HepG2 (cell line): Measurements from ENCODE around the gene PSD4. TPM values are rescaled to one million over a fixed set of nuclear protein-coding genes. Genes with fewer than 3 reads are reported as not detected.

ENCODE experiments used
- ATF7-NPFF ChIP-seq: sonication (generic); formaldehyde crosslinking; IDR thresholded peaks from 2 replicates; pipeline ENCODE4 v1.8.1; 2023; ENCODE audit warnings: mild to moderate bottlenecking, low read depth, missing genetic modification reagents, moderate library complexity
- CEBPB ChIP-seq: IDR thresholded peaks from 2 replicates; pipeline ENCODE4 v1.6.1; 2011; ENCODE audit warnings: low read depth, low read length, improper control_type of control experiment, borderline replicate concordance
- CERS6 ChIP-seq: sonication (generic); formaldehyde crosslinking; IDR thresholded peaks from 2 replicates; pipeline ENCODE4 v1.5.0; 2020; ENCODE audit warnings: missing genetic modification reagents
- JARID2 ChIP-seq: sonication (generic); formaldehyde crosslinking; IDR thresholded peaks from 2 replicates; pipeline ENCODE4 v1.8.1; 2023; ENCODE audit warnings: missing genetic modification reagents, inconsistent platforms; ENCODE audit not compliant: insufficient replicate concordance
- MTA1 ChIP-seq: sonication (generic); formaldehyde crosslinking; IDR thresholded peaks from 2 replicates; pipeline ENCODE4 v1.4.0; 2020; ENCODE audit warnings: missing genetic modification reagents, mild to moderate bottlenecking, borderline replicate concordance
- MXI1 ChIP-seq: IDR thresholded peaks from 3 replicates; pipeline ENCODE4 v1.6.1; 2012; ENCODE audit warnings: low read depth, low read length, inconsistent platforms, borderline replicate concordance
- PHF8 ChIP-seq: sonication (generic); formaldehyde crosslinking; IDR thresholded peaks from 2 replicates; pipeline ENCODE4 v1.5.0; 2020; ENCODE audit warnings: missing genetic modification reagents
- PITX1 ChIP-seq: sonication (generic); formaldehyde crosslinking; IDR thresholded peaks from 2 replicates; pipeline ENCODE4 v1.5.1; 2020; ENCODE audit warnings: mild to moderate bottlenecking, missing genetic modification reagents
- RARG ChIP-seq: sonication (generic); formaldehyde crosslinking; IDR thresholded peaks from 2 replicates; pipeline ENCODE4 v1.4.0; 2020; ENCODE audit warnings: low read depth, mild to moderate bottlenecking, missing genetic modification reagents
- TEAD3 ChIP-seq: optimal IDR thresholded peaks from 2 replicates; pipeline ENCODE3; 2016; ENCODE audit warnings: borderline replicate concordance
- YY1 ChIP-seq: IDR thresholded peaks from 2 replicates; pipeline ENCODE4 v1.6.1; 2011; ENCODE audit warnings: low read length, low read depth, moderate library complexity, mild to moderate bottlenecking; ENCODE audit not compliant: insufficient read depth, insufficient replicate concordance
- ZFP37 ChIP-seq: sonication (generic); formaldehyde crosslinking; IDR thresholded peaks from 2 replicates; pipeline ENCODE4 v1.4.0; 2020; ENCODE audit warnings: missing genetic modification reagents, borderline replicate concordance
- ZFY ChIP-seq: sonication (generic); formaldehyde crosslinking; IDR thresholded peaks from 2 replicates; pipeline ENCODE4 v1.4.0; 2020; ENCODE audit warnings: missing genetic modification reagents
- ZMAT3 ChIP-seq: sonication (generic); formaldehyde crosslinking; conservative IDR thresholded peaks from 2 replicates; pipeline ENCODE4 v1.7.0; 2021; ENCODE audit warnings: missing genetic modification reagents
- ZNF230 ChIP-seq: sonication (generic); formaldehyde crosslinking; IDR thresholded peaks from 2 replicates; pipeline ENCODE4 v1.4.0; 2020; ENCODE audit warnings: mild to moderate bottlenecking, missing genetic modification reagents
- ZNF234 ChIP-seq: sonication (generic); formaldehyde crosslinking; conservative IDR thresholded peaks from 2 replicates; pipeline ENCODE4 v1.5.1; 2020; ENCODE audit warnings: mild to moderate bottlenecking, missing genetic modification reagents
- ZNF256 ChIP-seq: sonication (generic); formaldehyde crosslinking; conservative IDR thresholded peaks from 2 replicates; pipeline ENCODE4 v1.4.0; 2020; ENCODE audit warnings: missing genetic modification reagents
- ZNF574 ChIP-seq: sonication (generic); formaldehyde crosslinking; IDR thresholded peaks from 2 replicates; pipeline ENCODE4 v1.4.0; 2020; ENCODE audit warnings: missing genetic modification reagents
- ZNF605 ChIP-seq: sonication (generic); formaldehyde crosslinking; IDR thresholded peaks from 2 replicates; pipeline ENCODE4 v1.8.0; 2022; ENCODE audit warnings: mild to moderate bottlenecking, missing genetic modification reagents
- ZNF619 ChIP-seq: sonication (generic); formaldehyde crosslinking; IDR thresholded peaks from 2 replicates; pipeline ENCODE4 v1.4.0; 2020; ENCODE audit warnings: mild to moderate bottlenecking, missing genetic modification reagents
- ZNF674 ChIP-seq: sonication (generic); formaldehyde crosslinking; IDR thresholded peaks from 2 replicates; pipeline ENCODE4 v1.5.0; 2020; ENCODE audit warnings: low read depth, mild to moderate bottlenecking, missing genetic modification reagents
- ZNF678 ChIP-seq: sonication (generic); formaldehyde crosslinking; IDR thresholded peaks from 2 replicates; pipeline ENCODE4 v1.4.0; 2020; ENCODE audit warnings: mild to moderate bottlenecking, missing genetic modification reagents
- ZNF691 ChIP-seq: sonication (generic); formaldehyde crosslinking; IDR thresholded peaks from 2 replicates; pipeline ENCODE4 v1.4.0; 2020; ENCODE audit warnings: missing genetic modification reagents, low read depth, mild to moderate bottlenecking, borderline replicate concordance
- ZNF720 ChIP-seq: sonication (generic); formaldehyde crosslinking; IDR thresholded peaks from 2 replicates; pipeline ENCODE4 v1.4.0; 2020; ENCODE audit warnings: missing genetic modification reagents
- ZNF724P ChIP-seq: sonication (generic); formaldehyde crosslinking; IDR thresholded peaks from 2 replicates; pipeline ENCODE4 v1.8.0; 2022; ENCODE audit warnings: missing genetic modification reagents, borderline replicate concordance
- polyA plus RNA-seq, 8 experiments: library from polyadenylated mRNA; depleted of rRNA in 3 of 8; stranded (reverse) in 7 of 8; unstranded in 1 of 8; fragments of >200 nt; fragmentation: Illumina TruSeq in 4 of 8; extraction: Trizol in 4 of 8; gene quantifications; 2 replicates each; pipeline versions ENCODE4 v1.2.1 to v1.2.3, GENCODE V29; 2011 to 2016; ENCODE audit warnings: low read depth in 4 of 8, missing spikeins in 1 of 8, mixed read lengths in 1 of 8; ENCODE audit not compliant: insufficient read depth in 1 of 8
- total RNA-seq, 5 experiments: library from RNA; depleted of rRNA; stranded (reverse); fragments of >200 nt; fragmentation: Illumina TruSeq; extraction: Trizol; gene quantifications; 2 replicates each; pipeline ENCODE4 v1.2.3, GENCODE V29; 2016; ENCODE audit warnings: low read depth in 1 of 5

Gene PSD4
- total and polyA plus RNA-seq, 2 of the 13 experiments (the other 11 are each of a cell fraction or from before 2014, with no cell fraction given) = 5.8 to 9.4 TPM

DNA sequence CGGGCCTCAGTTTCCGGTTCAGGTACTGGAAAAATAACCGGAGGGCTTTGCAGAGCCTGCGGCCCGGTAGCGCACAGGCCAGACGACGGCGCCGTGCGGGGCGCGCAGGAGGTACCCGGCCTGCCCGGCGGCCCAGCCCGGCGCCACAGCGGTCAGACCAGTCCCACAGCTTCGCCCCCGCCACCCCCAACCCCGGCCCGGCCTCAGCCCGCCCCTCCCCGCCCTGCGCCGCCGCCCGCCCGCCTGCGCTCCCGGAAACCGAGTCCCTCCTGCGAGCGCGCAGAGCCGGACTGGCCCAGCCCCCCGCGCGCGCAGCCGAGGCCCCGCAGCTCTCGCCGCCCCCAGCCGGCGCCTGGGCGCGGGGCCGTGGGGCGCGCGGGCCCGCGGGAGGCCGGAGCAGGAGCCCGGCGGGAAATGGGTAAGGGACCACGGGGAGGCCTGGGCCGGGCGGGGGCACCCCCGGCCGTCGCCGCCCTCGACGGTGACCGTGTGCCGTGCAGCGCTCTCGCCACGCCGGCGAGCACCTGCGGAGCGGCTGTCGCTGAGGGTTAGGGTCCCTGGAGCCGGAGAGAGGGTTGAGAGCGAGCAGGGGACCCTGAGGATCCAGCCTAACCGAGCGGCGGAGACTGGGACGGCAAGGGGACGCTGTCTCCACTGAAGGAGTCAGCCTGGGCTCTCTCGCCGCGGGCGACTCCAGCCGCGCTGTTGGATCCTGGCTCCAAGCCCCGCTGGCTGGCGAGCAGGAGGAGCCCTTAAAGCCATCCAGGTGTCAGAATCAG, 16.5 kb upstream of the PSD4 start (continued):
- peak; percentile 59; the same call in 1 of the 2 replicates for TF ChIP-seq MTA1 (CRISPR knock-in tag)
- TF ChIP-seq ZNF720 (CRISPR knock-in tag) = no peak
- peak; percentile 63 for TF ChIP-seq ZNF605 (CRISPR knock-in tag)
- TF ChIP-seq ZFP37 = no peak
- TF ChIP-seq ZNF619 (CRISPR knock-in tag) = 0 out of 2 replicates have a peak, but pooled peaks have one; percentile 15
- no peak for TF ChIP-seq PITX1
- peak; percentile 21 for TF ChIP-seq YY1
- TF ChIP-seq CERS6 (CRISPR knock-in tag) = no peak
- TF ChIP-seq ZNF691 (CRISPR knock-in tag) = 0 out of 2 replicates have a peak, but pooled peaks have one; percentile 25
- TF ChIP-seq ZNF674 (CRISPR knock-in tag) = no peak
- no peak for TF ChIP-seq MXI1
- TF ChIP-seq ZNF256 (CRISPR knock-in tag) = peak; percentile 76; the same call in 1 of the 2 replicates
- TF ChIP-seq PHF8 (CRISPR knock-in tag) = peak; percentile 46; the same call in 1 of the 2 replicates
- TF ChIP-seq ZNF678 (CRISPR knock-in tag) = no peak
- peak; percentile 65 for TF ChIP-seq ZFY (CRISPR knock-in tag)
- TF ChIP-seq ZNF230 = 0 out of 2 replicates have a peak, but pooled peaks have one; percentile 23
- peak; percentile 71; the same call in 1 of the 2 replicates for TF ChIP-seq ZMAT3
- no peak for TF ChIP-seq ATF7-NPFF
- TF ChIP-seq ZNF724P = peak; percentile 11; the same call in 1 of the 2 replicates
- TF ChIP-seq ZNF234 (CRISPR knock-in tag) = 0 out of 2 replicates have a peak, but pooled peaks have one; percentile 35
- TF ChIP-seq CEBPB = no peak
- TF ChIP-seq TEAD3 (CRISPR knock-in tag) = peak; percentile 45
- TF ChIP-seq JARID2 (CRISPR knock-in tag) = no peak
- TF ChIP-seq RARG (CRISPR knock-in tag) = no peak
- 0 out of 2 replicates have a peak, but pooled peaks have one; percentile 30 for TF ChIP-seq ZNF574 (CRISPR knock-in tag)
